IMR-90 (cell line): Measurements from ENCODE around the gene MAP1LC3B. TPM values are rescaled to one million over a fixed set of nuclear protein-coding genes. Genes with fewer than 3 reads are reported as not detected.

Experiments used
- ATAC-seq: fragments of 200-7000 bp; cut with Tn5 transposase; 2 replicates; pipeline ENCODE4 v1.9.1; 2020; ENCODE audit warnings: low read depth, mild to moderate bottlenecking, moderate library complexity
- BruUV-seq: library from RNA; stranded (reverse); fragments of 400-500 nt; replicated peaks from 2 replicates; lab custom pipeline; 2021; lab: Mats Ljungman, UMichigan
- CTCF ChIA-PET: fragments of 300-600 bp; formaldehyde crosslinking; extraction: SDS; loops from one replicate; lab custom pipeline; 2021; ENCODE audit warnings: antibody characterized with exemption; lab: Yijun Ruan, JAX
- POLR2A ChIA-PET: fragments of 300-600 bp; sonication (Branson Sonifier 250); formaldehyde crosslinking; loops from one replicate; lab custom pipeline; 2022; ENCODE audit warnings: antibody characterized with exemption; ENCODE audit not compliant: unreplicated experiment; lab: Charles Lee
- DNase-seq: peaks from one replicate; pipeline ENCODE4 v3.0.0; 2013
- H2AFZ ChIP-seq: replicated peaks from 2 replicates; pipeline ENCODE3; 2013; ENCODE audit warnings: low read length, mild to moderate bottlenecking; ENCODE audit not compliant: poor library complexity
- H2AK5ac ChIP-seq: 2 replicates; pipeline ENCODE4 v1.6.1; 2013; ENCODE audit warnings: low read depth, low read length, inconsistent platforms
- H2AK9ac ChIP-seq: replicated peaks from 2 replicates; pipeline ENCODE3; 2013; ENCODE audit warnings: mild to moderate bottlenecking, low read depth, low read length, moderate library complexity; ENCODE audit not compliant: poor library complexity
- H2BK120ac ChIP-seq: 2 replicates; pipeline ENCODE4 v1.6.1; 2013; ENCODE audit warnings: low read depth, low read length, inconsistent platforms
- H2BK15ac ChIP-seq: 3 replicates; pipeline ENCODE4 v1.6.1; 2013; ENCODE audit warnings: low read depth, low read length, inconsistent platforms
- H2BK20ac ChIP-seq: 2 replicates; pipeline ENCODE4 v1.6.1; 2013; ENCODE audit warnings: low read depth, mild to moderate bottlenecking, inconsistent platforms, low read length, moderate library complexity
- H2BK5ac ChIP-seq: 2 replicates; pipeline ENCODE4 v1.6.1; 2013; ENCODE audit warnings: mild to moderate bottlenecking, low read depth, low read length, inconsistent platforms; ENCODE audit not compliant: poor library complexity, severe bottlenecking
- H3K14ac ChIP-seq: replicated peaks from 2 replicates; pipeline ENCODE4 v1.6.1; 2013; ENCODE audit warnings: low read depth, low read length, inconsistent platforms
- H3K18ac ChIP-seq: 2 replicates; pipeline ENCODE4 v1.6.1; 2013; ENCODE audit warnings: low read depth, low read length, control low read depth
- H3K23ac ChIP-seq: 2 replicates; pipeline ENCODE4 v1.6.1; 2013; ENCODE audit warnings: low read depth, low read length, inconsistent platforms
- H3K27ac ChIP-seq: 2 replicates; pipeline ENCODE4 v1.5.1; 2013; ENCODE audit warnings: mild to moderate bottlenecking, control low read depth, low read length; ENCODE audit not compliant: insufficient read depth
- H3K27me3 ChIP-seq: 2 replicates; pipeline ENCODE4 v1.6.1; 2013; ENCODE audit warnings: low read length; ENCODE audit not compliant: control insufficient read depth, insufficient read depth
- H3K36me3 ChIP-seq: 2 replicates; pipeline ENCODE4 v1.6.1; 2013; ENCODE audit warnings: low read length, mixed read lengths; ENCODE audit not compliant: control insufficient read depth, insufficient read depth
- H3K4ac ChIP-seq: 2 replicates; pipeline ENCODE4 v1.6.1; 2013; ENCODE audit warnings: low read depth, low read length, inconsistent platforms
- H3K4me1 ChIP-seq: 2 replicates; pipeline ENCODE4 v1.6.1; 2013; ENCODE audit warnings: low read length, mixed read lengths; ENCODE audit not compliant: control insufficient read depth, insufficient read depth
- H3K4me2 ChIP-seq: 2 replicates; pipeline ENCODE4 v1.6.1; 2013; ENCODE audit warnings: low read depth, mild to moderate bottlenecking, control low read depth, low read length, moderate library complexity
- H3K4me3 ChIP-seq: 2 replicates; pipeline ENCODE4 v1.5.1; 2013; ENCODE audit warnings: low read depth, mild to moderate bottlenecking, control low read depth, low read length, moderate library complexity; ENCODE audit not compliant: insufficient read depth
- H3K56ac ChIP-seq: 2 replicates; pipeline ENCODE4 v1.6.1; 2013; ENCODE audit warnings: low read length, inconsistent platforms; ENCODE audit not compliant: insufficient read depth; ENCODE audit errors: extremely low read depth
- H3K79me1 ChIP-seq, 2 experiments: 2 replicates each; pipeline ENCODE4 v1.6.1; 2013; ENCODE audit warnings: low read length in 2 of 2, inconsistent platforms in 1 of 2, low read depth in 1 of 2
- H3K9ac ChIP-seq: 2 replicates; pipeline ENCODE4 v1.6.1; 2013; ENCODE audit warnings: low read depth, low read length, control low read depth
- H3K9me1 ChIP-seq: 2 replicates; pipeline ENCODE4 v1.6.1; 2013; ENCODE audit warnings: low read length, inconsistent platforms; ENCODE audit not compliant: insufficient read depth
- H3K9me3 ChIP-seq: 2 replicates; pipeline ENCODE4 v1.6.1; 2013; ENCODE audit warnings: low read length; ENCODE audit not compliant: control insufficient read depth, insufficient read depth
- H4K20me1 ChIP-seq: 2 replicates; pipeline ENCODE4 v1.6.1; 2013; ENCODE audit warnings: low read length, inconsistent platforms; ENCODE audit not compliant: insufficient read depth
- H4K5ac ChIP-seq: 2 replicates; pipeline ENCODE4 v1.6.1; 2013; ENCODE audit warnings: mild to moderate bottlenecking, low read depth, low read length, control low read depth
- H4K8ac ChIP-seq, 2 experiments: 2 replicates each; pipeline ENCODE4 v1.6.1; 2013; ENCODE audit warnings: low read depth in 2 of 2, low read length in 2 of 2, control low read depth in 1 of 2, inconsistent platforms in 1 of 2
- H4K91ac ChIP-seq: 2 replicates; pipeline ENCODE4 v1.6.1; 2013; ENCODE audit warnings: low read depth, low read length, inconsistent platforms; ENCODE audit not compliant: insufficient read depth
- BHLHE40 ChIP-seq: fragments of 150-350 bp; IDR thresholded peaks from 2 replicates; pipeline ENCODE4 v1.6.1; 2016; ENCODE audit warnings: mild to moderate bottlenecking, low read depth, low read length
- MAZ ChIP-seq: IDR thresholded peaks from 2 replicates; pipeline ENCODE4 v1.6.1; 2012; ENCODE audit warnings: low read depth, mild to moderate bottlenecking, low read length, improper control_type of control experiment, moderate library complexity, borderline replicate concordance
- MXI1 ChIP-seq: IDR thresholded peaks from 2 replicates; pipeline ENCODE4 v1.6.1; 2012; ENCODE audit warnings: low read depth, mild to moderate bottlenecking, low read length, moderate library complexity, borderline replicate concordance
- RAD21 ChIP-seq: IDR thresholded peaks from 2 replicates; pipeline ENCODE4 v1.6.1; 2012; ENCODE audit warnings: low read length, improper control_type of control experiment
- RFX5 ChIP-seq: IDR thresholded peaks from 2 replicates; pipeline ENCODE4 v1.8.0; 2012; ENCODE audit warnings: low read depth, mild to moderate bottlenecking, low read length, moderate library complexity
- WGBS, 2 experiments: methylation state at CpG; one replicate each; pipeline versions ENCODE4 v1.1.5 to v1.1.7; 2013; ENCODE audit warnings: missing lambda C conversion rate in 2 of 2; ENCODE audit not compliant: insufficient read length in 1 of 2; ENCODE audit errors: extremely low coverage in 2 of 2; 5-methylcytosine and 5-hydroxymethylcytosine counted together
- dilution Hi-C: fragments of 300-500 bp; cut with HindIII; formaldehyde crosslinking; loops from one replicate; pipeline ENCODE4 v1.14.3; 2018; ENCODE audit warnings: low sequenced_read_pairs; ENCODE audit not compliant: unreplicated experiment
- in situ Hi-C: fragments of 300-500 bp; cut with MboI; formaldehyde crosslinking; loops from 3 replicates; pipeline ENCODE4 v1.14.3; 2019; ENCODE audit warnings: low sequenced_read_pairs, inconsistent platforms, mixed read lengths
- intact Hi-C: fragments of 100-400 bp; cut with micrococcal nuclease; formaldehyde crosslinking; loops from 2 replicates; pipeline ENCODE4 v1.10.0; 2022
- polyA plus RNA-seq, 3 experiments: library from polyadenylated mRNA; depleted of rRNA; stranded (reverse); fragments of >200 nt; gene quantifications; 2 replicates each; pipeline ENCODE4 v1.2.3, GENCODE V29; 2012; ENCODE audit warnings: low replicate concordance in 1 of 3
- total RNA-seq: library from RNA; depleted of rRNA; stranded (reverse); fragments of >200 nt; gene quantifications from 2 replicates; pipeline ENCODE4 v1.2.3, GENCODE V29; 2012
- TF ChIP-seq, protein P1 (sequence below): fragments of 150-350 bp; IDR thresholded peaks from 2 replicates; pipeline ENCODE4 v1.6.1; 2017; ENCODE audit warnings: mild to moderate bottlenecking, antibody characterized with exemption, low read length, low read depth
- TF ChIP-seq, protein P2 (sequence below): conservative IDR thresholded peaks from 2 replicates; pipeline ENCODE4 v1.5.1; 2012; ENCODE audit warnings: mild to moderate bottlenecking, low read depth, low read length, improper control_type of control experiment
- TF ChIP-seq, protein P3 (sequence below): fragments of 150-350 bp; IDR thresholded peaks from 2 replicates; pipeline ENCODE4 v1.6.1; 2016; ENCODE audit warnings: low read depth, mild to moderate bottlenecking, low read length, moderate library complexity, borderline replicate concordance

MAP1LC3B gene
- total and polyA plus RNA-seq, 2 of the 4 experiments (the other 2 are of a cell fraction), result 23.5 to 57.7 TPM

DNA sequence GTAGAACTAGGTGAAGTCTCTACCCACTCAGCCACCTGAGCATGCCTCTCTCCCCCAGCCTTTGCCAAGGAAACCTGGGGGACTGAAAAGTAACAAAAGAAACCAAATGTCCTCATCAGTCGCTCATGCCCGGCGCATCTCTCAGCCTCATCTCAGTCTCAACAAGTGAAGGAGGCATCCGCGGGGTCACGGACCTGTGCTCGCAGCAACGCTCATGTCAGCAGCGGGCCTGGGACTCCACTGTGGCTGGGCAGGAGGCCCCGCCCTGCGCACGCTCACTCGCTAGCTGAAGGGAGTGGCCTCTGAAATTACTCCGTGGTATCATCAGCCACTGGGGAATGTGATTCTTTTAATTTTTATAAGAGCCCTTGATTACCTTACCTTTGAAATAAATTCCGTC, 31.3 kb downstream of the MAP1LC3B start:
- H4K8ac ChIP-seq, result no peak overlapping the region
- no peak for ATAC-seq
- H3K9ac ChIP-seq, result no peak overlapping the region
- H3K27me3 ChIP-seq, result no peaks in the 10 kb centered on the region
- H2BK15ac ChIP-seq, result no peak overlapping the region
- no peak overlapping the region for H3K56ac ChIP-seq
- DNase-seq, result no peak
- in situ Hi-C loops (loop anchor here (10.0 to 25.0 kb wide), 2 partner anchors 151 to 339 kb away; partner anchors contain the start of gene KLHDC4), dilution Hi-C loops (no loop called here), intact Hi-C loops (no loop called here)
- no peak overlapping the region for H3K27ac ChIP-seq
- peaks cover 5 to 50% of the 10 kb centered on the region in 2 experiments; a peak in 3 of 4 replicates for H3K79me1 ChIP-seq
- no peaks in the 10 kb centered on the region for H3K9me3 ChIP-seq
- no peak overlapping the region for H2BK20ac ChIP-seq
- H3K18ac ChIP-seq, result no peak overlapping the region
- TF ChIP-seq, protein P1, sequence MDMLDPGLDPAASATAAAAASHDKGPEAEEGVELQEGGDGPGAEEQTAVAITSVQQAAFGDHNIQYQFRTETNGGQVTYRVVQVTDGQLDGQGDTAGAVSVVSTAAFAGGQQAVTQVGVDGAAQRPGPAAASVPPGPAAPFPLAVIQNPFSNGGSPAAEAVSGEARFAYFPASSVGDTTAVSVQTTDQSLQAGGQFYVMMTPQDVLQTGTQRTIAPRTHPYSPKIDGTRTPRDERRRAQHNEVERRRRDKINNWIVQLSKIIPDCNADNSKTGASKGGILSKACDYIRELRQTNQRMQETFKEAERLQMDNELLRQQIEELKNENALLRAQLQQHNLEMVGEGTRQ, result no peak
- TF ChIP-seq, protein P2, sequence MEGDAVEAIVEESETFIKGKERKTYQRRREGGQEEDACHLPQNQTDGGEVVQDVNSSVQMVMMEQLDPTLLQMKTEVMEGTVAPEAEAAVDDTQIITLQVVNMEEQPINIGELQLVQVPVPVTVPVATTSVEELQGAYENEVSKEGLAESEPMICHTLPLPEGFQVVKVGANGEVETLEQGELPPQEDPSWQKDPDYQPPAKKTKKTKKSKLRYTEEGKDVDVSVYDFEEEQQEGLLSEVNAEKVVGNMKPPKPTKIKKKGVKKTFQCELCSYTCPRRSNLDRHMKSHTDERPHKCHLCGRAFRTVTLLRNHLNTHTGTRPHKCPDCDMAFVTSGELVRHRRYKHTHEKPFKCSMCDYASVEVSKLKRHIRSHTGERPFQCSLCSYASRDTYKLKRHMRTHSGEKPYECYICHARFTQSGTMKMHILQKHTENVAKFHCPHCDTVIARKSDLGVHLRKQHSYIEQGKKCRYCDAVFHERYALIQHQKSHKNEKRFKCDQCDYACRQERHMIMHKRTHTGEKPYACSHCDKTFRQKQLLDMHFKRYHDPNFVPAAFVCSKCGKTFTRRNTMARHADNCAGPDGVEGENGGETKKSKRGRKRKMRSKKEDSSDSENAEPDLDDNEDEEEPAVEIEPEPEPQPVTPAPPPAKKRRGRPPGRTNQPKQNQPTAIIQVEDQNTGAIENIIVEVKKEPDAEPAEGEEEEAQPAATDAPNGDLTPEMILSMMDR, result no peak
- no peak for TF ChIP-seq BHLHE40
- TF ChIP-seq MXI1, result no peak
- TF ChIP-seq RFX5, result no peak
- TF ChIP-seq, protein P3, sequence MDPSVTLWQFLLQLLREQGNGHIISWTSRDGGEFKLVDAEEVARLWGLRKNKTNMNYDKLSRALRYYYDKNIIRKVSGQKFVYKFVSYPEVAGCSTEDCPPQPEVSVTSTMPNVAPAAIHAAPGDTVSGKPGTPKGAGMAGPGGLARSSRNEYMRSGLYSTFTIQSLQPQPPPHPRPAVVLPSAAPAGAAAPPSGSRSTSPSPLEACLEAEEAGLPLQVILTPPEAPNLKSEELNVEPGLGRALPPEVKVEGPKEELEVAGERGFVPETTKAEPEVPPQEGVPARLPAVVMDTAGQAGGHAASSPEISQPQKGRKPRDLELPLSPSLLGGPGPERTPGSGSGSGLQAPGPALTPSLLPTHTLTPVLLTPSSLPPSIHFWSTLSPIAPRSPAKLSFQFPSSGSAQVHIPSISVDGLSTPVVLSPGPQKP, result no peak
- TF ChIP-seq RAD21, result no peak
- no peak for TF ChIP-seq MAZ
- H3K9me1 ChIP-seq, result peaks cover 7% of the 10 kb centered on the region
- POLR2A ChIA-PET, result no interaction called here
- H3K4me1 ChIP-seq, result no peaks in the 10 kb centered on the region
- H2AFZ ChIP-seq, result no peak overlapping the region
- H3K4ac ChIP-seq, result no peak overlapping the region
- WGBS, 2 experiments, result 94% methylated on average over 6 of the region's 15 CpGs; no CpG with 5 or more reads in 1 of the 2 experiments
- H4K20me1 ChIP-seq, result peaks cover 30% of the 10 kb centered on the region
- H3K36me3 ChIP-seq, result peaks cover 36% of the 10 kb centered on the region
- no peak overlapping the region for H3K4me3 ChIP-seq
- H4K5ac ChIP-seq, result no peak overlapping the region
- no peak overlapping the region for H4K91ac ChIP-seq
- H2AK9ac ChIP-seq, result no peak overlapping the region
- H3K23ac ChIP-seq, result no peak overlapping the region
- H2BK120ac ChIP-seq, result no peak overlapping the region
- no peak overlapping the region for H3K14ac ChIP-seq
- no peak overlapping the region for H3K4me2 ChIP-seq
- CTCF ChIA-PET, result no interaction called here
- BruUV-seq, result no TSS peak
- no peak overlapping the region for H2AK5ac ChIP-seq
- no peak overlapping the region for H2BK5ac ChIP-seq
